Parathyroid adenoma (tissue), 2 donors: ENCODE results near the gene TNFRSF11A.

Experiments
- H2AFZ ChIP-seq: fragments of 300-600 bp; sonication (generic); one replicate; pipeline ENCODE4 v1.7.0; 2017; ENCODE audit warnings: antibody characterized with exemption, mild to moderate bottlenecking
- H3K27ac ChIP-seq: fragments of 300-600 bp; sonication (generic); one replicate; pipeline ENCODE4 v1.7.0; 2017
- H3K27me3 ChIP-seq: fragments of 300-600 bp; sonication (generic); one replicate; pipeline ENCODE4 v1.7.0; 2017; ENCODE audit warnings: low read length; ENCODE audit not compliant: control insufficient read depth, insufficient read depth
- H3K36me3 ChIP-seq: fragments of 300-600 bp; sonication (generic); one replicate; pipeline ENCODE4 v1.7.0; 2017; ENCODE audit warnings: low read length; ENCODE audit not compliant: control insufficient read depth, insufficient read depth
- H3K4me1 ChIP-seq: fragments of 300-600 bp; sonication (generic); one replicate; pipeline ENCODE4 v1.7.0; 2017; ENCODE audit warnings: control low read depth
- H3K4me2 ChIP-seq: fragments of 300-600 bp; sonication (generic); one replicate; pipeline ENCODE4 v1.7.0; 2017; ENCODE audit warnings: low read length
- H3K4me3 ChIP-seq: fragments of 300-600 bp; sonication (generic); one replicate; pipeline ENCODE4 v1.7.0; 2017; ENCODE audit warnings: low read depth, low read length
- H3K79me2 ChIP-seq: fragments of 300-600 bp; sonication (generic); one replicate; pipeline ENCODE4 v1.7.0; 2017; ENCODE audit warnings: control low read depth
- H3K9ac ChIP-seq: fragments of 300-600 bp; sonication (generic); one replicate; pipeline ENCODE4 v1.7.0; 2017; ENCODE audit warnings: mild to moderate bottlenecking
- H3K9me3 ChIP-seq: fragments of 300-600 bp; sonication (generic); one replicate; pipeline ENCODE4 v1.7.0; 2017; ENCODE audit warnings: low read length; ENCODE audit not compliant: control insufficient read depth
- CTCF ChIP-seq: fragments of 300-600 bp; sonication (generic); IDR thresholded peaks from one replicate; pipeline ENCODE4 v1.7.0; 2017; ENCODE audit warnings: antibody characterized with exemption, mild to moderate bottlenecking
- donor health status: primary hyperparathyroidism.

The TNFRSF11A gene

GRCh38 chr18:62372882-62373281 lies 47.8 kb downstream of the TNFRSF11A start:
- H3K4me3 ChIP-seq, result no peak overlapping the region
- no peaks in the 10 kb centered on the region for H3K79me2 ChIP-seq
- no peak overlapping the region for H3K4me2 ChIP-seq
- no peaks in the 10 kb centered on the region for H3K4me1 ChIP-seq
- H3K36me3 ChIP-seq, result no peaks in the 10 kb centered on the region
- no peak overlapping the region for H3K27ac ChIP-seq
- no peak overlapping the region for H2AFZ ChIP-seq
- H3K9me3 ChIP-seq, result no peaks in the 10 kb centered on the region
- H3K9ac ChIP-seq, result no peak overlapping the region
- TF ChIP-seq CTCF, result no peak
- H3K27me3 ChIP-seq, result no peaks in the 10 kb centered on the region

GRCh38 chr18:62374410-62374965 lies 49.4 kb downstream of the TNFRSF11A start:
- no peak for TF ChIP-seq CTCF
- Histone ChIP-seq H3K4me3 (no peak overlapping the region), H3K4me2 (no peak overlapping the region), H3K27me3 (no peaks in the 10 kb centered on the region), H3K27ac (no peak overlapping the region), H3K4me1 (no peaks in the 10 kb centered on the region), H3K79me2 (no peaks in the 10 kb centered on the region), H3K9me3 (no peaks in the 10 kb centered on the region), H3K36me3 (no peaks in the 10 kb centered on the region), H3K9ac (no peak overlapping the region), H2AFZ (no peak overlapping the region)

- H3K4me3 ChIP-seq, result no peak overlapping the region
Observed at GRCh38 chr18:62377131-62377807, 52.2 kb downstream of the TNFRSF11A start.

GRCh38 chr18:62379051-62379450 lies 53.9 kb downstream of the TNFRSF11A start:
- Histone ChIP-seq H3K27ac (no peak overlapping the region), H3K4me2 (no peak overlapping the region), H2AFZ (no peak overlapping the region), H3K36me3 (no peaks in the 10 kb centered on the region), H3K9ac (no peak overlapping the region), H3K27me3 (no peaks in the 10 kb centered on the region), H3K79me2 (no peaks in the 10 kb centered on the region), H3K9me3 (no peaks in the 10 kb centered on the region), H3K4me1 (no peaks in the 10 kb centered on the region), H3K4me3 (no peak overlapping the region)
- no peak for TF ChIP-seq CTCF

More at GRCh38 chr18:62377131-62377807, 52.2 kb downstream of the TNFRSF11A start:
- Histone ChIP-seq H3K27me3 (no peaks in the 10 kb centered on the region), H3K27ac (no peak overlapping the region), H3K4me1 (no peaks in the 10 kb centered on the region), H3K79me2 (no peaks in the 10 kb centered on the region), H3K36me3 (no peaks in the 10 kb centered on the region), H3K9me3 (no peaks in the 10 kb centered on the region), H3K9ac (no peak overlapping the region), H3K4me2 (no peak overlapping the region), H2AFZ (no peak overlapping the region)
- no peak for TF ChIP-seq CTCF

- no peak for TF ChIP-seq CTCF
- H3K27ac ChIP-seq, result no peak overlapping the region
- H3K79me2 ChIP-seq, result no peaks in the 10 kb centered on the region
- H3K36me3 ChIP-seq, result no peaks in the 10 kb centered on the region
- H3K4me1 ChIP-seq, result no peaks in the 10 kb centered on the region
- H3K9ac ChIP-seq, result no peak overlapping the region
- H3K4me2 ChIP-seq, result no peak overlapping the region
- no peaks in the 10 kb centered on the region for H3K9me3 ChIP-seq
- no peaks in the 10 kb centered on the region for H3K27me3 ChIP-seq
- H3K4me3 ChIP-seq, result no peak overlapping the region
- H2AFZ ChIP-seq, result no peak overlapping the region
Observed at GRCh38 chr18:62381373-62381772, 56.3 kb downstream of the TNFRSF11A start.
